Jurkat, Clone E6-1 (cell line): ENCODE results near the gene E2F8.
A peak's percentile ranks its signal among the peaks of the same experiment; 100 is the strongest.
"Not testable (repeated sequence)": the region's sequence is repeated elsewhere in the genome, so short reads cannot be mapped to it uniquely, and the experiment has no call there.

ENCODE experiments used
- DNase-seq: peaks from one replicate; pipeline ENCODE4 v3.0.0-alpha.2; 2011; ENCODE audit warnings: low read depth, low spot score
- H3K4me3 ChIP-seq: 2 replicates; pipeline ENCODE4 v1.5.1; 2011; ENCODE audit warnings: mild to moderate bottlenecking, low read length, control low read depth, moderate library complexity

The E2F8 gene

GRCh38 chr11:19254441-19254840 is 13.7 kb upstream of the E2F8 start:
- not testable (repeated sequence) for DNase-seq, H3K4me3 ChIP-seq

GRCh38 chr11:19253817-19254216 is 13.1 kb upstream of the E2F8 start:
- no peak overlapping the region for H3K4me3 ChIP-seq
- no peak for DNase-seq

- no peak for DNase-seq
- no peak overlapping the region for H3K4me3 ChIP-seq
These were observed 12.5 kb upstream of the E2F8 start for GRCh38 chr11:19253153-19253745.

GRCh38 chr11:19252394-19253152 is 11.8 kb upstream of the E2F8 start:
- no peak overlapping the region for H3K4me3 ChIP-seq
- no peak for DNase-seq

- DNase-seq, result no peak
These were observed 10.8 kb upstream of the E2F8 start for GRCh38 chr11:19251577-19251976.

GRCh38 chr11:19246816-19247215 is 6.1 kb upstream of the E2F8 start:
- no peak for DNase-seq
- H3K4me3 ChIP-seq, result no peak overlapping the region

More at GRCh38 chr11:19251577-19251976, 10.8 kb upstream of the E2F8 start:
- H3K4me3 ChIP-seq, result no peak overlapping the region

- DNase-seq, result no peak
- H3K4me3 ChIP-seq, result no peak overlapping the region
These were observed 4.6 kb upstream of the E2F8 start for GRCh38 chr11:19245351-19245750.

GRCh38 chr11:19244621-19245020 is 3.9 kb upstream of the E2F8 start:
- peak; percentile 17 for DNase-seq

GRCh38 chr11:19244084-19244483 is 3.3 kb upstream of the E2F8 start:
- no peak overlapping the region for H3K4me3 ChIP-seq
- DNase-seq, result no peak

More at GRCh38 chr11:19244621-19245020, 3.9 kb upstream of the E2F8 start:
- H3K4me3 ChIP-seq, result no peak overlapping the region

- no peak for DNase-seq
- H3K4me3 ChIP-seq, result no peak overlapping the region
These were observed 2.9 kb upstream of the E2F8 start for GRCh38 chr11:19243613-19244012.

- H3K4me3 ChIP-seq, result no peak overlapping the region
- peak; percentile 47 for DNase-seq
These were observed 2.4 kb upstream of the E2F8 start for GRCh38 chr11:19243143-19243542.

GRCh38 chr11:19242179-19242932 is 1.6 kb upstream of the E2F8 start:
- peak overlapping the region; percentile 87 for H3K4me3 ChIP-seq
- no peak for DNase-seq

GRCh38 chr11:19241260-19242178 is 774 bp upstream of the E2F8 start:
- peak; percentile 39 for DNase-seq
- H3K4me3 ChIP-seq, result peak overlapping the region; percentile 87

- DNase-seq, result no peak
- no peak overlapping the region for H3K4me3 ChIP-seq
These were observed 1.7 kb downstream of the E2F8 start for GRCh38 chr11:19239039-19239438.

GRCh38 chr11:19237813-19238212 is 2.9 kb downstream of the E2F8 start:
- no peak for DNase-seq
- no peak overlapping the region for H3K4me3 ChIP-seq

GRCh38 chr11:19237381-19237780 is 3.4 kb downstream of the E2F8 start:
- DNase-seq, result no peak
- H3K4me3 ChIP-seq, result no peak overlapping the region

GRCh38 chr11:19234231-19234817 is 6.4 kb downstream of the E2F8 start:
- no peak for DNase-seq
- H3K4me3 ChIP-seq, result no peak overlapping the region

- no peak for DNase-seq
These were observed 7.7 kb downstream of the E2F8 start for GRCh38 chr11:19232910-19233503.

More at GRCh38 chr11:19232910-19233503, 7.7 kb downstream of the E2F8 start:
- H3K4me3 ChIP-seq, result no peak overlapping the region
